ENCODE data around the gene ZBTB25. TPM values are rescaled to one million over a fixed set of nuclear protein-coding genes. Genes with fewer than 3 reads are reported as not detected.

Gene ZBTB25
- total and polyA plus RNA-seq, 10 of the 15 experiments (the other 5 are each of a cell fraction or from before 2014, with no cell fraction given) = 4.1 to 33.9 (median 9.7) TPM

DNA sequence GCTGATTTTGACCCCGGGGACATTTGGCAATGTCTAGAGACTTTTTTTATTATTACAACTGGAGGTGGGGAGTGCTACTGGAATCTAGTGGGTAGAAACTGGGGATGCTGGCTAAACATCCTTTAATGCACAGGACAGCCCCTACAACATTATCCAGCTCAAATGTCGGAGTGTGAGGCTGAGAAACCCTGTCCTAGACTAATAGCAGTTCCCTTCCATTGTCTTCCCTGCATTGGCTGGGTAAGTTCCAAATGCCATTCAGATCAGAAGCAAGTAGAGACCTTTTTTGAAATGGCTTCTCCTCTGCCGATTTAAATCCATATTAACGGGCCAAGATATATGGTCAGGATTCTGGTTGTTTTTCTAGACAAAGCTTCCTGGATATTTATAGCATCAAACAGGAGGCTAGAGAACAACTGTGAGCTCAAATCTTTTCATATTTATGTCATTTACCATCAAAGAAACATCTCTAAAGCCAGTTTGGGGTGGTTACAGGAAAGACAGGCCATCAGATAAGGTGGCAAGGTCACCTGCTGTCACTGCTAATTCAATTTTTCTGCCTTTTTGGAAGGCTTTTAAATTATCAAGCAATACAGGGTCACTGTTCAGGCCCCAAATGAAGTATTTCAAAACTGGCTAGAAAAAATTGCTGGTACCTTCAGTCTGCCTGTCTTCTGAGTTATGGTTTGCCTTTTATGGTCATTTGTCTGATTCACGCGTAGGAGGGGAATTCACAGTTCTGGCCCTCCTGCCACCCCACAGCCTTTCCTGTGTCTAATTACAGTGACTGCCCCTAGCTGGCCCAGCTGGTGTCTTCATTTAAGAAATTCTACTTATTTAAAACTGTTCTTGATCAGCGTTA lies 58.4 kb downstream of the ZBTB25 start (continued):
- TF ChIP-seq HDGF (IDR thresholded peaks at IDR 0.05) = no peak
- TF ChIP-seq, protein P1, sequence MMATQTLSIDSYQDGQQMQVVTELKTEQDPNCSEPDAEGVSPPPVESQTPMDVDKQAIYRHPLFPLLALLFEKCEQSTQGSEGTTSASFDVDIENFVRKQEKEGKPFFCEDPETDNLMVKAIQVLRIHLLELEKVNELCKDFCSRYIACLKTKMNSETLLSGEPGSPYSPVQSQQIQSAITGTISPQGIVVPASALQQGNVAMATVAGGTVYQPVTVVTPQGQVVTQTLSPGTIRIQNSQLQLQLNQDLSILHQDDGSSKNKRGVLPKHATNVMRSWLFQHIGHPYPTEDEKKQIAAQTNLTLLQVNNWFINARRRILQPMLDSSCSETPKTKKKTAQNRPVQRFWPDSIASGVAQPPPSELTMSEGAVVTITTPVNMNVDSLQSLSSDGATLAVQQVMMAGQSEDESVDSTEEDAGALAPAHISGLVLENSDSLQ (IDR thresholded peaks at IDR 0.05) = peak; percentile 88
- TF ChIP-seq, protein P2, sequence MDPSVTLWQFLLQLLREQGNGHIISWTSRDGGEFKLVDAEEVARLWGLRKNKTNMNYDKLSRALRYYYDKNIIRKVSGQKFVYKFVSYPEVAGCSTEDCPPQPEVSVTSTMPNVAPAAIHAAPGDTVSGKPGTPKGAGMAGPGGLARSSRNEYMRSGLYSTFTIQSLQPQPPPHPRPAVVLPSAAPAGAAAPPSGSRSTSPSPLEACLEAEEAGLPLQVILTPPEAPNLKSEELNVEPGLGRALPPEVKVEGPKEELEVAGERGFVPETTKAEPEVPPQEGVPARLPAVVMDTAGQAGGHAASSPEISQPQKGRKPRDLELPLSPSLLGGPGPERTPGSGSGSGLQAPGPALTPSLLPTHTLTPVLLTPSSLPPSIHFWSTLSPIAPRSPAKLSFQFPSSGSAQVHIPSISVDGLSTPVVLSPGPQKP (IDR thresholded peaks at IDR 0.05; ENCODE audit: low read depth, low read length) = peak; percentile 91
- TF ChIP-seq SIN3A (IDR thresholded peaks at IDR 0.05; ENCODE audit: low read depth, low read length) = no peak
- TF ChIP-seq KAT2A (conservative IDR thresholded peaks at IDR 0.05; ENCODE audit: control insufficient read depth, low read depth, low read length) = no peak
- TF ChIP-seq NR2C1 (IDR thresholded peaks at IDR 0.05) = no peak
- no peak for TF ChIP-seq POU2F2 (IDR thresholded peaks at IDR 0.05; ENCODE audit: borderline replicate concordance, low read depth, low read length)
- TF ChIP-seq ETV6 (conservative IDR thresholded peaks at IDR 0.05 in 1 of 2, IDR thresholded peaks at IDR 0.05 in 1 of 2; ENCODE audit: borderline replicate concordance in 1 of 2, low read depth in 1 of 2) = no peak
- TF ChIP-seq DPF2 (IDR thresholded peaks at IDR 0.05) = 0 out of 2 replicates have a peak, but pooled peaks have one; percentile 37
- TF ChIP-seq IKZF1 (conservative IDR thresholded peaks at IDR 0.05) = peak; percentile 24; the same call in 1 of the 2 replicates
- no peak for TF ChIP-seq IRF4 (IDR thresholded peaks at IDR 0.05; ENCODE audit: low read depth, low read length)
- peak; percentile 67 for TF ChIP-seq NR2F1 (conservative IDR thresholded peaks at IDR 0.05)
- TF ChIP-seq BCL11A (IDR thresholded peaks at IDR 0.05; ENCODE audit: low read depth, low read length) = peak; percentile 84
- TF ChIP-seq ATF2 (IDR thresholded peaks at IDR 0.05; ENCODE audit: low read length) = peak; percentile 47; the same call in 1 of the 2 replicates
- TF ChIP-seq CBX3 (IDR thresholded peaks at IDR 0.05; ENCODE audit: borderline replicate concordance, low read depth) = no peak
- TF ChIP-seq ZNF592 (IDR thresholded peaks at IDR 0.05) = 0 out of 2 replicates have a peak, but pooled peaks have one; percentile 60
- TF ChIP-seq PAX8 (IDR thresholded peaks at IDR 0.05) = no peak
- TF ChIP-seq BRCA1 (IDR thresholded peaks at IDR 0.05; ENCODE audit: low read depth, low read length) = no peak
- TF ChIP-seq RFX5 (IDR thresholded peaks at IDR 0.05; ENCODE audit: low read depth, low read length) = no peak
- TF ChIP-seq CBX5 (IDR thresholded peaks at IDR 0.05; ENCODE audit: low read depth) = no peak

Measured in GM12878 (cell line).